Dedifferentiated amniotic fluid mesenchymal stem cell (primary cell): ENCODE results near the gene SRSF9.

Experiments used
- DNase-seq: peaks from one replicate; pipeline ENCODE4 v3.0.0-alpha.2; 2016; ENCODE audit errors: extremely low spot score

The SRSF9 gene

GRCh38 chr12:120481022-120481767 is 11.6 kb upstream of the SRSF9 start:
- no peak for DNase-seq

GRCh38 chr12:120480211-120480610 is 10.7 kb upstream of the SRSF9 start:
- DNase-seq: no peak

- no peak for DNase-seq
These were observed 9.9 kb upstream of the SRSF9 start for GRCh38 chr12:120479458-120479857.

GRCh38 chr12:120475643-120476042 is 6.1 kb upstream of the SRSF9 start:
- no peak for DNase-seq

GRCh38 chr12:120474616-120474960 is 5.0 kb upstream of the SRSF9 start:
- peak; percentile 72 for DNase-seq

- no peak for DNase-seq
These were observed 4.5 kb upstream of the SRSF9 start for GRCh38 chr12:120473807-120474615.

- DNase-seq: no peak
These were observed 3.0 kb upstream of the SRSF9 start for GRCh38 chr12:120472521-120472920.

- no peak for DNase-seq
These were observed 719 bp upstream of the SRSF9 start for GRCh38 chr12:120470150-120470784.

GRCh38 chr12:120468821-120469449 is 613 bp downstream of the SRSF9 start:
- no peak for DNase-seq

GRCh38 chr12:120468325-120468820 is 1.2 kb downstream of the SRSF9 start:
- DNase-seq: peak; percentile 34

- no peak for DNase-seq
These were observed 2.1 kb downstream of the SRSF9 start for GRCh38 chr12:120467439-120467838.

GRCh38 chr12:120466560-120467315 is 2.8 kb downstream of the SRSF9 start:
- peak; percentile 31 for DNase-seq

- no peak for DNase-seq
These were observed 3.8 kb downstream of the SRSF9 start for GRCh38 chr12:120465756-120466155.

- no peak for DNase-seq
These were observed 5.8 kb downstream of the SRSF9 start for GRCh38 chr12:120463712-120464111.

GRCh38 chr12:120462099-120462640 is 7.4 kb downstream of the SRSF9 start:
- no peak for DNase-seq

GRCh38 chr12:120460157-120460556 is 9.4 kb downstream of the SRSF9 start:
- no peak for DNase-seq

- DNase-seq: no peak
These were observed 12.4 kb downstream of the SRSF9 start for GRCh38 chr12:120457133-120457532.

- DNase-seq: no peak
These were observed 14.2 kb downstream of the SRSF9 start for GRCh38 chr12:120455302-120455701.

GRCh38 chr12:120453977-120454376 is 15.6 kb downstream of the SRSF9 start:
- no peak for DNase-seq

GRCh38 chr12:120453060-120453750 is 16.3 kb downstream of the SRSF9 start:
- DNase-seq: no peak
